Esophagus muscularis mucosa (tissue), 4 donors: Measurements from ENCODE around the gene AGT. TPM values are rescaled to one million over a fixed set of nuclear protein-coding genes. Genes with fewer than 3 reads are reported as not detected.
"Not testable (repeated sequence)": the region's sequence is repeated elsewhere in the genome, so short reads cannot be mapped to it uniquely, and the experiment has no call there.

Experiments
- DNase-seq: peaks from one replicate; pipeline ENCODE4 v3.0.0-alpha.2; 2017; ENCODE audit errors: extremely low spot score
- H3K27ac ChIP-seq, 4 donors: fragments of 200-600 bp; sonication (generic); replicated peaks in 1 of 4; 1 replicate in 3 of 4; 2 replicates in 1 of 4; pipeline ENCODE4 v1.5.1; 2016 to 2019; ENCODE audit warnings: mild to moderate bottlenecking in 1 of 4
- H3K27me3 ChIP-seq, 4 donors: fragments of 200-600 bp; sonication (generic); one replicate each; pipeline versions ENCODE4 v1.5.1 to v1.6.0; 2016 to 2019
- H3K36me3 ChIP-seq, 4 donors: fragments of 200-600 bp; sonication (generic); one replicate each; pipeline ENCODE4 v1.5.1; 2016 to 2019
- H3K4me1 ChIP-seq, 4 donors: fragments of 200-600 bp; sonication (generic); one replicate each; pipeline ENCODE4 v1.5.1; 2016 to 2019
- H3K4me3 ChIP-seq, 4 donors: fragments of 200-600 bp; sonication (generic); 1 replicate in 2 of 4; 2 replicates in 2 of 4; pipeline ENCODE4 v1.5.1; 2016 to 2019; ENCODE audit warnings: mild to moderate bottlenecking in 4 of 4, moderate library complexity in 1 of 4
- H3K9me3 ChIP-seq, 4 donors: fragments of 200-600 bp; sonication (generic); 1 replicate in 3 of 4; 2 replicates in 1 of 4; pipeline ENCODE4 v1.5.1; 2016 to 2019
- EP300 ChIP-seq: sonication (generic); formaldehyde crosslinking; IDR thresholded peaks from one replicate; pipeline ENCODE4 v1.6.1; 2017; ENCODE audit warnings: antibody characterized with exemption
- POLR2A ChIP-seq: fragments of 450-650 bp; IDR thresholded peaks from one replicate; pipeline ENCODE4 v1.6.1; 2017; ENCODE audit warnings: antibody characterized with exemption, moderate library complexity, mild to moderate bottlenecking, low read depth
- POLR2AphosphoS5 ChIP-seq, 2 donors: sonication (generic); formaldehyde crosslinking; IDR thresholded peaks; one replicate each; pipeline ENCODE4 v1.6.1; 2017; ENCODE audit warnings: antibody characterized with exemption in 2 of 2
- WGBS: methylation state at CpG from one replicate; pipeline ENCODE4 v1.1.5; 2018; 5-methylcytosine and 5-hydroxymethylcytosine counted together
- intact Hi-C: fragments of 100-400 bp; cut with DNase I; formaldehyde crosslinking; loops from one replicate; pipeline ENCODE4 v1.15.1; 2023
- total RNA-seq, 4 donors: library from RNA; depleted of rRNA; stranded (reverse); fragments of >200 nt; gene quantifications; one replicate each; pipeline versions ENCODE4 v1.1.0 to v1.2.1, GENCODE V29; 2016
- TF ChIP-seq, protein P1 (sequence below), 3 experiments: fragments of 200-600 bp in 2 of 3; fragments of 450-650 bp in 1 of 3; sonication (generic) in 2 of 3; IDR thresholded peaks; one replicate each; pipeline ENCODE4 v1.5.1; 2017 to 2019; ENCODE audit warnings: antibody characterized with exemption in 3 of 3, mild to moderate bottlenecking in 2 of 3, moderate library complexity in 1 of 3

Gene AGT
- total RNA-seq, 4 donors from 2014 or later: 3.7 to 15.3 (median 12.3) TPM

DNA sequence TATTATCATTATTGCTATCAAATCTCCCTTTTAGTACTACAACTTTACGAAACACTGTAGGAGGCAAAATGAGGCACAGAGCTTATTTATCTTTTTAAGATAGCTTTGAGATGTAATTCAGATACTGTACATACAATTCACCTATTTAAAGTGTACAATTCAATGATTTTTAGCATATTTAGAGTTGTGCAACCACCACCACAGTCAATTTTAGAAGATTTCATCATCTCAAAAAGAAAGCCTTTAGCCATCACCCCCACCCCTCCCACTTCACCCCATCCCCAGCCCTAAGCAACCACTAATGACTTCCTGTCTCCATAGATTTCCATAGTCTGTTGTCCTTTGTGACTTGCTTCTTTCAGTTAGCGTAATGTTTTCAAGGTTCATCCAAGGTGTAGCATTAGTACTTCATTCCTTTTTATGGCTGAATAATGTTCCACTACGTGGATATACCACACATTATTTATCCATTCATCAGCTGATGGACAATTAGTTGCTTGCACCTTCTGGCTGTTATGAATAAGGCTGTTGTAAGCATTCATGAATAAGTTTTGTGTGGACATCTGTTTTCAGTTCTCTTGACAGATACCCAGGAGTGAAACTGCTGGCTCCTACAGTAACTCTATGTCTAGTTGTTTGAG, 23.8 kb upstream of the AGT start:
- Histone ChIP-seq H3K27me3 (no peaks in the 10 kb centered on the region), H3K4me1 (no peaks in the 10 kb centered on the region), H3K4me3 (no peak overlapping the region), H3K36me3 (no peaks in the 10 kb centered on the region), H3K27ac (no peak overlapping the region), H3K9me3 (peaks cover 0 to 6% (median 0%) of the 10 kb centered on the region in 4 donors)
- DNase-seq: no peak
- WGBS: 90% methylated on average over 3 of the region's 3 CpGs
- intact Hi-C loops: no loop called here
- TF ChIP-seq POLR2AphosphoS5 (IDR thresholded peaks at IDR 0.05) (no peak), POLR2A (no peak), EP300 (no peak)
- TF ChIP-seq, protein P1, sequence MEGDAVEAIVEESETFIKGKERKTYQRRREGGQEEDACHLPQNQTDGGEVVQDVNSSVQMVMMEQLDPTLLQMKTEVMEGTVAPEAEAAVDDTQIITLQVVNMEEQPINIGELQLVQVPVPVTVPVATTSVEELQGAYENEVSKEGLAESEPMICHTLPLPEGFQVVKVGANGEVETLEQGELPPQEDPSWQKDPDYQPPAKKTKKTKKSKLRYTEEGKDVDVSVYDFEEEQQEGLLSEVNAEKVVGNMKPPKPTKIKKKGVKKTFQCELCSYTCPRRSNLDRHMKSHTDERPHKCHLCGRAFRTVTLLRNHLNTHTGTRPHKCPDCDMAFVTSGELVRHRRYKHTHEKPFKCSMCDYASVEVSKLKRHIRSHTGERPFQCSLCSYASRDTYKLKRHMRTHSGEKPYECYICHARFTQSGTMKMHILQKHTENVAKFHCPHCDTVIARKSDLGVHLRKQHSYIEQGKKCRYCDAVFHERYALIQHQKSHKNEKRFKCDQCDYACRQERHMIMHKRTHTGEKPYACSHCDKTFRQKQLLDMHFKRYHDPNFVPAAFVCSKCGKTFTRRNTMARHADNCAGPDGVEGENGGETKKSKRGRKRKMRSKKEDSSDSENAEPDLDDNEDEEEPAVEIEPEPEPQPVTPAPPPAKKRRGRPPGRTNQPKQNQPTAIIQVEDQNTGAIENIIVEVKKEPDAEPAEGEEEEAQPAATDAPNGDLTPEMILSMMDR (IDR thresholded peaks at IDR 0.05): no peak

- H3K4me3 ChIP-seq: no peak overlapping the region
- 52% methylated on average over 2 of the region's 2 CpGs for WGBS
- no peaks in the 10 kb centered on the region for H3K27me3 ChIP-seq
Measured at GRCh38 chr1:230735447-230735846, 21.5 kb upstream of the AGT start.

DNA sequence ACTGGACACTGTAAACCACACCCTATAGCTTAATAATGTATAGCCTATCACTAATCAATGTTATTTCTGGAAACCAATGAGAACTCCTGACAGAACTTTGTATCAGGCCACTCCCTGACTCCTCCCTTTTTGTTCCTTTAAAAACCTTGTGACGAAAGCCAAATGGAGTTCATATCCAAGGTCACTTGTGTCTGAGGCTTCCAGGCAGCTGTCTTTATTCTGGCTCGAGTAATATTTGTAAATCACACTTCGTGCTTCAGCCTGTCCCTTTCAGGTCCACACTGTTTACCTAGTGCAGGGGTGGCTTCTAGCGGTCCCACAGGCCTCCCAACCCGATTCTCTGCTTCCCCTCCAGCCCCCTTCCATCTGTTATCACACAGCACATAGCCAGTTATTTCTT, 17.1 kb upstream of the AGT start:
- no peaks in the 10 kb centered on the region for H3K27me3 ChIP-seq
- no peaks in the 10 kb centered on the region for H3K36me3 ChIP-seq
- H3K27ac ChIP-seq: peak overlapping the region in 1 of 4 donors; percentile 23
- TF ChIP-seq EP300: no peak
- H3K4me3 ChIP-seq: no peak overlapping the region
- no peak for DNase-seq
- no peaks in the 10 kb centered on the region for H3K4me1 ChIP-seq
- 40% methylated on average over 5 of the region's 5 CpGs for WGBS
- H3K9me3 ChIP-seq: no peaks in the 10 kb centered on the region
- intact Hi-C loops: no loop called here

More at GRCh38 chr1:230735447-230735846, 21.5 kb upstream of the AGT start:
- intact Hi-C loops: no loop called here
- TF ChIP-seq, protein P1 (IDR thresholded peaks at IDR 0.05): no peak
- TF ChIP-seq POLR2A: no peak
- TF ChIP-seq EP300: no peak
- TF ChIP-seq POLR2AphosphoS5 (IDR thresholded peaks at IDR 0.05): no peak
- no peak for DNase-seq
- Histone ChIP-seq H3K4me1 (no peaks in the 10 kb centered on the region), H3K9me3 (peaks cover 0 to 6% (median 0%) of the 10 kb centered on the region in 4 donors), H3K36me3 (no peaks in the 10 kb centered on the region), H3K27ac (no peak overlapping the region)

- TF ChIP-seq, protein P1 (IDR thresholded peaks at IDR 0.05): no peak
- TF ChIP-seq EP300 (no peak), POLR2AphosphoS5 (IDR thresholded peaks at IDR 0.05) (no peak), POLR2A (no peak)
- 64% methylated on average over 6 of the region's 6 CpGs for WGBS
- Histone ChIP-seq H3K4me3 (no peak overlapping the region), H3K27ac (no peak overlapping the region), H3K9me3 (no peaks in the 10 kb centered on the region), H3K27me3 (no peaks in the 10 kb centered on the region), H3K36me3 (no peaks in the 10 kb centered on the region), H3K4me1 (no peaks in the 10 kb centered on the region)
- DNase-seq: no peak
- intact Hi-C loops: no loop called here
Measured at GRCh38 chr1:230728710-230729392, 14.9 kb upstream of the AGT start.

DNA sequence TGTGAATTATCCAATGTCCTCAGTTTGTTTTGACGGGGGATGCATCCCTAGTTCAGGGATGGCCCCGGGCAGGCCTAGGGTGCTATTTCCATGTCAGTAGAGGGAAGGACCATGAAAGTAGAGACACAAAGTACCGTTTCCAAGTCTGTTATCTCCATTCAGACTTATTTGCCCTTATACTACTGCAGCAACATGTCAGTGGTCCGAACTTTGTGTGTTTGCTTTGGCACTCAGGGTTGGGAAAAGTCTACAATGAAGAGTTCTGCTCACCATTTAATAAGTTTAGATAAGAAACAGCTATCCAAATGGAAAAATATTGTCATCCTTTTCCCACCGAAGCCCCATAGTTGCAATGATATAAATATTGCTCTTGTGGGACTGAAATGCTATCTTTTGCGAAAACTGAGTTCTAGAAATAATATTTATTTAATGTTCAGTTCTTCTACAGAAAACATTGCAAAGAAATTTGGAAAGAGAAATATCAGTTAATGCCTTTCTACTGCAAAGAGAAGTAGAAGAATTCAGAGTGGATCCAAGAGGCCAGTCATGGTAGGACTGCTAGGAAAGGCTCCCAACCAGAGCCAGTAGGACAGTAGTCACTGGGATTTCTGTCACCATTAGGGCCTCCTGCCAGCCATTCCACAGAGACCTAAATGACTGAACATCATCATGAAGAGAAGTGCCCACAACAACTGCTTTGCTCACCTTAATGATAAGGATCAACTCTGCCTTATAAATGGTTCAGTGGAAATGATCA, 11.5 kb upstream of the AGT start:
- Histone ChIP-seq H3K36me3 (no peaks in the 10 kb centered on the region), H3K27ac (no peak overlapping the region), H3K27me3 (no peaks in the 10 kb centered on the region)

GRCh38 chr1:230721849-230722522, 8.1 kb upstream of the AGT start:
- H3K36me3 ChIP-seq, H3K9me3 ChIP-seq, DNase-seq, H3K4me1 ChIP-seq, H3K27me3 ChIP-seq, H3K27ac ChIP-seq, intact Hi-C loops, H3K4me3 ChIP-seq: not testable (repeated sequence)
- WGBS: 96% methylated on average over 3 of the region's 3 CpGs

More for the DNA sequence above, 11.5 kb upstream of the AGT start:
- no peak for TF ChIP-seq EP300
- TF ChIP-seq, protein P1 (IDR thresholded peaks at IDR 0.05): no peak
- no peak for TF ChIP-seq POLR2A
- TF ChIP-seq POLR2AphosphoS5 (IDR thresholded peaks at IDR 0.05): no peak
- 61% methylated on average over 6 of the region's 6 CpGs for WGBS
- intact Hi-C loops: no loop called here
- no peaks in the 10 kb centered on the region for H3K4me1 ChIP-seq
- no peak overlapping the region for H3K4me3 ChIP-seq
- no peak for DNase-seq
- no peaks in the 10 kb centered on the region for H3K9me3 ChIP-seq
